Naive thymus-derived CD4-positive, alpha-beta T cell (primary cell): ENCODE results near the gene PEMT. TPM values are rescaled to one million over a fixed set of nuclear protein-coding genes. Genes with fewer than 3 reads are reported as not detected.

Source experiments
- ATAC-seq: fragments of 150-1000 bp; cut with Tn5 transposase; 2 replicates; pipeline ENCODE4 v1.10.0; 2021; ENCODE audit warnings: mild to moderate bottlenecking, moderate library complexity
- CTCF ChIA-PET: fragments of 350-600 bp; sonication (Branson Sonifier 250); formaldehyde crosslinking; loops from one replicate; lab custom pipeline; 2021; ENCODE audit warnings: antibody characterized with exemption; lab: Charles Lee
- POLR2A ChIA-PET: fragments of 350-600 bp; sonication (Branson Sonifier 250); formaldehyde crosslinking; loops from one replicate; lab custom pipeline; 2021; ENCODE audit warnings: antibody characterized with exemption, inconsistent platforms; lab: Charles Lee
- DNase-seq, 9 donors: peaks; one replicate each; pipeline versions ENCODE4 v3.0.0 to v3.0.0-alpha.2; 2020 to 2022; ENCODE audit warnings: mixed read lengths in 1 of 9
- H3K27ac ChIP-seq: one replicate; pipeline ENCODE4 v1.7.0; 2013; ENCODE audit warnings: mild to moderate bottlenecking, low read depth, low read length, moderate library complexity
- H3K27me3 ChIP-seq, 2 donors: one replicate each; pipeline ENCODE4 v1.7.0; 2013; ENCODE audit warnings: low read length in 2 of 2, mild to moderate bottlenecking in 2 of 2, moderate library complexity in 2 of 2; ENCODE audit not compliant: control insufficient read depth in 2 of 2, insufficient read depth in 2 of 2
- H3K36me3 ChIP-seq, 3 experiments: 1 replicate in 2 of 3; 2 replicates in 1 of 3; pipeline ENCODE4 v1.7.0; 2013; ENCODE audit warnings: low read length in 3 of 3, mild to moderate bottlenecking in 3 of 3, moderate library complexity in 1 of 3; ENCODE audit not compliant: insufficient read depth in 3 of 3, control insufficient read depth in 2 of 3
- H3K4me1 ChIP-seq, 2 donors: one replicate each; pipeline ENCODE4 v1.7.0; 2013; ENCODE audit warnings: low read length in 2 of 2, mild to moderate bottlenecking in 2 of 2, moderate library complexity in 1 of 2; ENCODE audit not compliant: control insufficient read depth in 2 of 2, insufficient read depth in 2 of 2
- H3K4me3 ChIP-seq: 2 replicates; pipeline ENCODE4 v1.7.0; 2013; ENCODE audit warnings: mild to moderate bottlenecking, low read length
- H3K9me3 ChIP-seq, 3 experiments: 1 replicate in 2 of 3; 2 replicates in 1 of 3; pipeline ENCODE4 v1.7.0; 2013; ENCODE audit warnings: low read length in 3 of 3; ENCODE audit not compliant: control insufficient read depth in 2 of 3
- H3K27ac Mint-ChIP-seq, 9 donors: one replicate each; pipeline ENCODE4 v1.8.0; 2020 to 2022; ENCODE audit warnings: mixed read lengths in 9 of 9, mild to moderate bottlenecking in 8 of 9, moderate library complexity in 5 of 9, inconsistent platforms in 2 of 9
- H3K27me3 Mint-ChIP-seq, 5 donors: one replicate each; pipeline ENCODE4 v1.8.0; 2021 to 2022; ENCODE audit warnings: mixed read lengths in 5 of 5, mild to moderate bottlenecking in 1 of 5
- H3K36me3 Mint-ChIP-seq, 5 donors: one replicate each; pipeline ENCODE4 v1.8.0; 2020 to 2022; ENCODE audit warnings: mixed read lengths in 5 of 5, mild to moderate bottlenecking in 3 of 5, inconsistent platforms in 1 of 5
- H3K4me1 Mint-ChIP-seq, 7 donors: one replicate each; pipeline ENCODE4 v1.8.0; 2020 to 2022; ENCODE audit warnings: mixed read lengths in 7 of 7, mild to moderate bottlenecking in 3 of 7, inconsistent platforms in 1 of 7
- H3K4me3 Mint-ChIP-seq, 10 donors: one replicate each; pipeline ENCODE4 v1.8.0; 2020 to 2022; ENCODE audit warnings: mild to moderate bottlenecking in 10 of 10, mixed read lengths in 10 of 10, moderate library complexity in 6 of 10, inconsistent platforms in 2 of 10
- H3K9me3 Mint-ChIP-seq, 11 donors: one replicate each; pipeline ENCODE4 v1.8.0; 2020 to 2022; ENCODE audit warnings: mixed read lengths in 11 of 11, mild to moderate bottlenecking in 4 of 11, inconsistent platforms in 1 of 11, moderate library complexity in 1 of 11
- intact Hi-C, 2 donors: fragments of 100-400 bp; cut with micrococcal nuclease; formaldehyde crosslinking; loops; one replicate each; pipeline ENCODE4 v1.15.1; 2023
- polyA plus RNA-seq, 2 donors: library from polyadenylated mRNA; unstranded; fragments of 300-500 nt; fragmentation: Illumina TruSeq; gene quantifications; one replicate each; pipeline ENCODE4 v1.2.3, GENCODE V29; 2021
- total RNA-seq, 6 experiments: library from RNA in 5 of 6; stranded (reverse) in 5 of 6; gene quantifications; 1 replicate in 5 of 6; 2 replicates in 1 of 6; pipeline ENCODE4 v1.2.3 and lab custom pipeline; 2021 to 2026

PEMT gene
- total and polyA plus RNA-seq, 7 experiments from 2014 or later = 9.5 to 34.1 (median 12.3) TPM

DNA sequence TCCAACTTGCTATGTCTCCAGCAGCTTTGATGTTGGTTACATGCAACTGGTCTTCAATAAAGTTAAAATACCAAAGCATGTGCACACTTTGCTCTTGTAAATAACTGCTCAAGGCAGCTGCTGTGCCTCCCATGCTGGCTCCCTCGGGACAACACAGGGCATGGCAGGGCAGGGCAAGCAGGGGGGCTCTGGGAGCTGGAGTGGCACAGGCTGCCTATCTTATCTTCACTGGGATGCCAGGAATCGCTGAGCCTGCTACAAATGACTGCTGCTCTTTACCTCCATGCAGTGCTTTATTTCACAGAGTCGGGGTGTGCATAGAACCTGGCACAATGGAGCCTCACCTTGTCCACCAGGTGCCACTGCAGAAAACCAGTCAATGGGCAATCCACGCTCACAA, 21.8 kb downstream of the PEMT start:
- ATAC-seq = no peak
- Mint-ChIP-seq H3K27me3 (no peaks in the 10 kb centered on the region), H3K4me1 (peaks cover 0 to 7% (median 0%) of the 10 kb centered on the region in 7 donors), H3K27ac (peak overlapping the region in 1 of 9 donors; percentile 16), H3K4me3 (no peak overlapping the region), H3K36me3 (peaks cover 0 to 10% (median 3%) of the 10 kb centered on the region in 5 donors), H3K9me3 (no peaks in the 10 kb centered on the region)
- Histone ChIP-seq H3K27ac (no peak overlapping the region), H3K4me3 (no peak overlapping the region), H3K9me3 (no peaks in the 10 kb centered on the region), H3K4me1 (no peaks in the 10 kb centered on the region), H3K27me3 (no peaks in the 10 kb centered on the region), H3K36me3 (peaks cover 0 to 1% (median 0%) of the 10 kb centered on the region in 3 experiments)
- CTCF ChIA-PET = interaction anchor here (0.5 kb wide), 1 partner anchor 11 kb away, joined by 4 read pairs; no protein-coding TSS in a partner anchor
- POLR2A ChIA-PET = no interaction called here
- DNase-seq = no peak
- intact Hi-C loops = loop anchor here (2.0 to 10.0 kb wide), 4 partner anchors 72 to 215 kb away; partner anchors contain the start of gene RASD1 (in 2 of the 2)

DNA sequence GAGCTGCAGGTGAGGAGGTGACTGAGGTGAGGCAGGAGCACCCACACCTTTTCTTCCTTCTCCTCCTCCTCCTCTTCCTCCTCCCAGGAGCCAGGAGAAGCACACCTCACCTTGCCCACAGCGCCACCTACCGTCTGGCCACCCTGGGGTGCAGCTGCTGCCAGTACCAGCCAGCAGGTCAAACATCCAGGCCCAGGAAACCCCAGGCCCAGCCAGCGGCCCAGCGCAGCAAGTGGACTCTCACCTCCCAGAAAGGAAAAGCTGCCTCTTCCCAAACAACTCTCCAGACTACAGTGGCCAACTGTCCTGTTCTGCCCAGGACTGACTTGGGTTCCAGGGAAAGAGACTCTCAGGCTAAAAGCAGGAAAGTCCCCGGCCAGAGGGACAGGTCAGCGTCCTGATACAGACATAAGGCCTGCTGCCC, 22.7 kb downstream of the PEMT start:
- Histone ChIP-seq H3K9me3 (no peaks in the 10 kb centered on the region), H3K36me3 (no peaks in the 10 kb centered on the region), H3K27me3 (no peaks in the 10 kb centered on the region), H3K4me3 (no peak overlapping the region), H3K4me1 (no peaks in the 10 kb centered on the region), H3K27ac (no peak overlapping the region)
- Mint-ChIP-seq H3K9me3 (no peaks in the 10 kb centered on the region), H3K27ac (peak overlapping the region in 1 of 9 donors; percentile 19), H3K4me1 (peaks cover 0 to 7% (median 0%) of the 10 kb centered on the region in 7 donors), H3K4me3 (no peak overlapping the region), H3K36me3 (peaks cover 0 to 10% (median 3%) of the 10 kb centered on the region in 5 donors), H3K27me3 (no peaks in the 10 kb centered on the region)
- peak in 7 of 9 donors; percentile 15 to 73 (median 29) for DNase-seq
- POLR2A ChIA-PET = no interaction called here
- intact Hi-C loops = loop anchor here (2.0 to 10.0 kb wide), 4 partner anchors 71 to 214 kb away; partner anchors contain the start of gene RASD1 (in 2 of the 2)
- CTCF ChIA-PET = interaction anchor here (0.5 to 0.9 kb wide), 2 partner anchors 71 to 72 kb away, joined by 3 to 4 read pairs; no protein-coding TSS in a partner anchor
- ATAC-seq = no peak

DNA sequence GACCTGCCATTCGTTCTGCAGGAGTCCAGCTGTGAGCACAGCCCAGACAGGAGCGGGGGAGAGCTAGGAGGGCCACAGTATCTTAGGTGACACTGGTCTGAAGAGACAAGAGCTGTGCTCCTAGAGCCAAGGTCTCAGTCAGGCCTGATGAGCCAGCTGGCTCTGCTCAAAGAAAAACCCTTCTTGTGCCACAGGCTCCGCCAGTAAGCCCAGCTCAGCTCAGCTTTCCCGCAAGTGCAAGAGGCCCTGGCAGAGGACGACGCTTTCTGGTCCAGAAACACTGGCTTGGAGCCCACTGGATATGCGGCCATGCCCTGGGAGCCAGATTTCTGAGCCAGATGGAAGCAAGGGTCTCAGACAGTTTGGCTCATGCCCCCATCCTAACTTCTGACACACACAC, 23.9 kb downstream of the PEMT start:
- Histone ChIP-seq H3K4me3 (no peak overlapping the region), H3K4me1 (no peaks in the 10 kb centered on the region), H3K9me3 (no peaks in the 10 kb centered on the region), H3K27me3 (no peaks in the 10 kb centered on the region), H3K27ac (no peak overlapping the region), H3K36me3 (no peaks in the 10 kb centered on the region)
- no peaks in the 10 kb centered on the region for H3K27me3 Mint-ChIP-seq
- H3K9me3 Mint-ChIP-seq = no peaks in the 10 kb centered on the region
- CTCF ChIA-PET = interaction anchor here (0.9 to 1.8 kb wide), 2 partner anchors 46 to 215 kb away, joined by 3 to 4 read pairs; no protein-coding TSS in a partner anchor
- H3K4me3 Mint-ChIP-seq = no peak overlapping the region
- no peak overlapping the region for H3K27ac Mint-ChIP-seq
- H3K4me1 Mint-ChIP-seq = peaks cover 0 to 8% (median 0%) of the 10 kb centered on the region in 7 donors
- DNase-seq (no peak), ATAC-seq (no peak)
- peaks cover 0 to 10% (median 3%) of the 10 kb centered on the region in 5 donors for H3K36me3 Mint-ChIP-seq
- intact Hi-C loops = loop anchor here (2.0 to 10.0 kb wide), 4 partner anchors 70 to 213 kb away; partner anchors contain the start of gene RASD1 (in 2 of the 2)
- POLR2A ChIA-PET = no interaction called here

DNA sequence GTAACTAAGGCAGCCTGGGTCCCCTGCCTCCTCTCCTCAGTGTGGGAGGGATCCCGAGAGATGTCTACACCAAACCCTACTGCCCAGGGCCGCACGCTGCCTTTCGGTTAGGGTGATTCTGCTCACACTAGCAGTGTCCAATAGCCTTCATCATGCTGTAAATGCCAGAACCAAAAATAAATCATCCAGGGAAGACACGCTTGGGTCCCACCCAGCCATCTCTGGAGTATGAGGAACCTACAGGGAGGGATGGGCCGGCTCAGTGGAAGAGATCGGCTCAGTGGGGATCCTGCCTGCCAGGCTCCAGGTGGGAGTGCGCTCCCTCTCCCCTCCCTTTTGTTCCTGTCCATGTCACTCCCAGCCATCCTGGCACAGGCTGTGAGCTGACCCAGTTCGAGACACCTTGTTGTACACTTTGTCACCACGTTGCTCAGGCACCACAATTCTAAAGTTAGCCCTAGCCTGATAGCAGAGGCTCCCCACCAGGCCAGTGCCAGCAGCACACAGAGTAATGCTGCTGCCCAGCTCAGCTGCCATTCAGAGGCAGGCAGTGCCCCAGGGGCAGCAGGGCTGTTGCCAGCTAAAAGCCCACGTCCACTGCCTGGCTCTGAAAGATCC, 24.5 kb downstream of the PEMT start:
- Mint-ChIP-seq H3K27ac (no peak overlapping the region), H3K27me3 (no peaks in the 10 kb centered on the region), H3K36me3 (peaks cover 0 to 8% (median 3%) of the 10 kb centered on the region in 5 donors), H3K4me3 (no peak overlapping the region), H3K9me3 (no peaks in the 10 kb centered on the region), H3K4me1 (peaks cover 0 to 5% (median 0%) of the 10 kb centered on the region in 7 donors)
- POLR2A ChIA-PET = interaction anchor here (0.6 kb wide), 1 partner anchor 635 kb away, joined by 3 read pairs; no protein-coding TSS in a partner anchor
- no peaks in the 10 kb centered on the region for H3K36me3 ChIP-seq
- H3K4me1 ChIP-seq = no peaks in the 10 kb centered on the region
- DNase-seq = no peak
- ATAC-seq = no peak
- no peaks in the 10 kb centered on the region for H3K9me3 ChIP-seq
- H3K4me3 ChIP-seq = no peak overlapping the region
- CTCF ChIA-PET = interaction anchor here (0.6 to 1.8 kb wide), 3 partner anchors 47 to 214 kb away, joined by 3 to 4 read pairs (median 3); no protein-coding TSS in a partner anchor
- H3K27me3 ChIP-seq = no peaks in the 10 kb centered on the region
- intact Hi-C loops = loop anchor here (5.0 to 10.0 kb wide), 2 partner anchors 70 to 72 kb away; partner anchors contain the start of gene RASD1 (in 2 of the 2)
- H3K27ac ChIP-seq = no peak overlapping the region

DNA sequence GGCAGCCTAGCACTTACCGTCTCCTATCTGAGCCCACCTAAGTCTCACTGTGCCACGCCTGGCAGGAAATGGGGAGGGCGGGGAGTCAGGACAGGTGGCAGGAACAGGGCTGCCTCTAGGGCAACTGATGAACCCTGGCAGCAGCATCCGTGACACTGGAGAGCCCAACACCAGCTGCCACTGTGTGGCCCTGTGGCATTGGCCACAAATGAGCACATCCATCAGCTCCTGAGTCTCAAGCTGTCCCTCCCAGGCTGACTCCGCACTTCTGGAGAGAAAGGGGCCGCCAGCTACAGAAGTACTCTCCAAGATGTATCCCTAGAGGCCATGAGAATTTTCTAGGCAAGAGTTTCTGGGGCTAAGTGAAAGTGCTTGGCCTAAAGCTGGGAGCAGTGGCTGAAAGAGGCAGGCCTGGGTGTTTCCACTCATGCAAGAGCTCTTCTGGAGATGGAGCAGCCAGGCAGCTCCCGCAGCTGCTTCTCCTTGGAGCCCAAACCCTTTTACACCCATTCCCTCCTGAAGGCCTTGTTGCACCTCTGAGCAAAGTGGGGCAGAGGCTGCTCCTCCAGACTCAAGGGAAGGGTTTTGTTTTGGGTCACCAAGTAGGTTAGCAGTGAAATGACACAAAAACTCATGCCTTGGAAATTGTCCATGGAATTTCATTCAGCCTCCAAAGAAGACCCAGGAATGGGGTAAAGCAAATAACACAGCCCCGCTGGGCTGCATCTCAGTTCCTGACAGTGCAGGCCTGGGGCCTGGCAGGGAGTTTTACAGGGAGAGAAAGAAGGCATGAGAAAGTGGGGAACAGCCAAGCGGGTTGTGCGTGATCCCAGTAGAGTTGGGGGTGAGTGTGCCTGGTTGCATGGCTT, 25.8 kb downstream of the PEMT start:
- Histone ChIP-seq H3K27ac (no peak overlapping the region), H3K27me3 (no peaks in the 10 kb centered on the region), H3K4me3 (no peak overlapping the region), H3K36me3 (no peaks in the 10 kb centered on the region), H3K4me1 (no peaks in the 10 kb centered on the region), H3K9me3 (no peaks in the 10 kb centered on the region)
- Mint-ChIP-seq H3K9me3 (no peaks in the 10 kb centered on the region), H3K36me3 (peaks cover 0 to 3% (median 0%) of the 10 kb centered on the region in 5 donors), H3K4me3 (no peak overlapping the region), H3K4me1 (peaks cover 0 to 5% (median 0%) of the 10 kb centered on the region in 7 donors), H3K27me3 (no peaks in the 10 kb centered on the region), H3K27ac (peak overlapping the region in 1 of 9 donors; percentile 46)
- ChIA-PET CTCF (interaction anchor here (0.5 to 1.8 kb wide), 4 partner anchors 48 to 361 kb away, joined by 3 to 4 read pairs (median 4); no protein-coding TSS in a partner anchor), POLR2A (no interaction called here)
- DNase-seq (no peak), ATAC-seq (no peak)
- intact Hi-C loops = loop anchor here (5.0 to 10.0 kb wide), 2 partner anchors 68 to 71 kb away; partner anchors contain the start of gene RASD1 (in 2 of the 2)

DNA sequence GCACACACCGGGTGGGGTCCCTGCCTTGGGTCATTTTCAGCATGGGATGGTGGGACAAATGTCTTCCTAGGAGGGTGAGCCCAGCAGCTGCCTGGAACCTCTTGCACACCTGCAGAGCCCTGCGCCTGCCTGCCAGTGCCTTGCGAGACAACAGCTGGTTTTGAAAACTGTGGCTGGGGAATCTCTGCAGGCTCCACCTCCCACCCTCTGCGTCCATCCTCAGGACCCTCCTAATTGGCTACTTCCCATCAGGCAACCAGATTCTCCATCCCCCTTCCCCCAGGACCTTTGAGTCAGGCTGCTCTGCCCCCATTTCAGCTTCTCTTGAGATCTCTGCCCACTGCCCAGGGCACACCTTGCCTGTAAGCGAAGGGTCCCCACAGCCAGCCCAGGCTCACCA, 26.6 kb downstream of the PEMT start:
- intact Hi-C loops = loop anchor here (5.0 to 10.0 kb wide), 2 partner anchors 68 to 70 kb away; partner anchors contain the start of gene RASD1 (in 2 of the 2)
- Histone ChIP-seq H3K36me3 (no peaks in the 10 kb centered on the region), H3K27ac (no peak overlapping the region), H3K4me1 (no peaks in the 10 kb centered on the region), H3K27me3 (no peaks in the 10 kb centered on the region), H3K9me3 (no peaks in the 10 kb centered on the region), H3K4me3 (no peak overlapping the region)
- Mint-ChIP-seq H3K27me3 (no peaks in the 10 kb centered on the region), H3K4me3 (no peak overlapping the region), H3K4me1 (peaks cover 0 to 5% (median 0%) of the 10 kb centered on the region in 7 donors), H3K27ac (peak overlapping the region in 1 of 9 donors; percentile 46), H3K9me3 (no peaks in the 10 kb centered on the region), H3K36me3 (no peaks in the 10 kb centered on the region)
- ChIA-PET POLR2A (no interaction called here), CTCF (no interaction called here)
- ATAC-seq (no peak), DNase-seq (no peak)
